Measurements from ENCODE around the gene KLK2. TPM values are rescaled to one million over a fixed set of nuclear protein-coding genes. Genes with fewer than 3 reads are reported as not detected.

KLK2 gene
- total RNA-seq, 2 donors from 2014 or later: not detected

DNA sequence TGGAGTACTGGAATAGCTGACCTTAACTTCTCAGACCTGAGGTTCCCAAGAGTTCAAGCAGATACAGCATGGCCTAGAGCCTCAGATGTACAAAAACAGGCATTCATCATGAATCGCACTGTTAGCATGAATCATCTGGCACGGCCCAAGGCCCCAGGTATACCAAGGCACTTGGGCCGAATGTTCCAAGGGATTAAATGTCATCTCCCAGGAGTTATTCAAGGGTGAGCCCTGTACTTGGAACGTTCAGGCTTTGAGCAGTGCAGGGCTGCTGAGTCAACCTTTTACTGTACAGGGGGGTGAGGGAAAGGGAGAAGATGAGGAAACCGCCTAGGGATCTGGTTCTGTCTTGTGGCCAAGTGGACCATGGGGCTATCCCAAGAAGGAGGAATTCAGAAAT is 12.2 kb upstream of the KLK2 start:
- Histone ChIP-seq H3K36me3 (no peaks in the 10 kb centered on the region), H3K27ac (no peak overlapping the region), H3K9me3 (no peaks in the 10 kb centered on the region), H3K9ac (ENCODE audit: low read depth in 2 of 2, low read length in 2 of 2) (no peak overlapping the region), H3K4me3 (no peak overlapping the region), H3K4me1 (no peaks in the 10 kb centered on the region), H3K27me3 (no peaks in the 10 kb centered on the region)
- no peak for TF ChIP-seq CTCF (IDR thresholded peaks at IDR 0.05)
- intact Hi-C loops (cut with DNase I): no loop called here
- DNase-seq: no peak

DNA sequence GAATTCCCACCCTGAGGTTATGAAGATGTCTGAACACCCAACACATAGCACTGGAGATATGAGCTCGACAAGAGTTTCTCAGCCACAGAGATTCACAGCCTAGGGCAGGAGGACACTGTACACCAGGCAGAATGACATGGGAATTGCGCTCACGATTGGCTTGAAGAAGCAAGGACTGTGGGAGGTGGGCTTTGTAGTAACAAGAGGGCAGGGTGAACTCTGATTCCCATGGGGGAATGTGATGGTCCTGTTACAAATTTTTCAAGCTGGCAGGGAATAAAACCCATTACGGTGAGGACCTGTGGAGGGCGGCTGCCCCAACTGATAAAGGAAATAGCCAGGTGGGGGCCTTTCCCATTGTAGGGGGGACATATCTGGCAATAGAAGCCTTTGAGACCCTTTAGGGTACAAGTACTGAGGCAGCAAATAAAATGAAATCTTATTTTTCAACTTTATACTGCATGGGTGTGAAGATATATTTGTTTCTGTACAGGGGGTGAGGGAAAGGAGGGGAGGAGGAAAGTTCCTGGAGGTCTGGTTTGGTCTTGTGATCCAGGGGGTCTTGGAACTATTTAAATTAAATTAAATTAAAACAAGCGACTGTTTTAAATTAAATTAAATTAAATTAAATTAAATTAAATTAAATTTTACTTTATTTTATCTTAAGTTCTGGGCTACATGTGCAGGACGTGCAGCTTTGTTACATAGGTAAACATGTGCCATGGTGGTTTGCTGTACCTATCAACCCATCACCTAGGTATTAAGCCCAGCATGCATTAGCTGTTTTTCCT is 11.5 kb upstream of the KLK2 start:
- no peaks in the 10 kb centered on the region for H3K27me3 ChIP-seq
- no peak overlapping the region for H3K9ac ChIP-seq (ENCODE audit: low read depth in 2 of 2, low read length in 2 of 2)
- H3K36me3 ChIP-seq: no peaks in the 10 kb centered on the region
- H3K27ac ChIP-seq: no peak overlapping the region
- intact Hi-C loops (cut with DNase I): no loop called here
- TF ChIP-seq CTCF (IDR thresholded peaks at IDR 0.05): no peak
- DNase-seq: no peak
- no peak overlapping the region for H3K4me3 ChIP-seq
- no peaks in the 10 kb centered on the region for H3K4me1 ChIP-seq
- no peaks in the 10 kb centered on the region for H3K9me3 ChIP-seq

DNA sequence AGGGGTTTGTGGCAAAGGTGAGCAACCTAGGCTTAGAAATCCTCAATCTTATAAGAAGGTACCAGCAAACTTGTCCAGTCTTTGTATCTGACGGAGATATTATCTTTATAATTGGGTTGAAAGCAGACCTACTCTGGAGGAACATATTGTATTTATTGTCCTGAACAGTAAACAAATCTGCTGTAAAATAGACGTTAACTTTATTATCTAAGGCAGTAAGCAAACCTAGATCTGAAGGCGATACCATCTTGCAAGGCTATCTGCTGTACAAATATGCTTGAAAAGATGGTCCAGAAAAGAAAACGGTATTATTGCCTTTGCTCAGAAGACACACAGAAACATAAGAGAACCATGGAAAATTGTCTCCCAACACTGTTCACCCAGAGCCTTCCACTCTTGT is 3.8 kb upstream of the KLK2 start:
- Histone ChIP-seq H3K4me3 (no peak overlapping the region), H3K27me3 (no peaks in the 10 kb centered on the region), H3K9me3 (no peaks in the 10 kb centered on the region), H3K4me1 (no peaks in the 10 kb centered on the region), H3K27ac (no peak overlapping the region), H3K36me3 (no peaks in the 10 kb centered on the region), H3K9ac (ENCODE audit: low read depth in 2 of 2, low read length in 2 of 2) (no peak overlapping the region)
- intact Hi-C loops (cut with DNase I): no loop called here
- no peak for TF ChIP-seq CTCF (IDR thresholded peaks at IDR 0.05)
- no peak for DNase-seq

DNA sequence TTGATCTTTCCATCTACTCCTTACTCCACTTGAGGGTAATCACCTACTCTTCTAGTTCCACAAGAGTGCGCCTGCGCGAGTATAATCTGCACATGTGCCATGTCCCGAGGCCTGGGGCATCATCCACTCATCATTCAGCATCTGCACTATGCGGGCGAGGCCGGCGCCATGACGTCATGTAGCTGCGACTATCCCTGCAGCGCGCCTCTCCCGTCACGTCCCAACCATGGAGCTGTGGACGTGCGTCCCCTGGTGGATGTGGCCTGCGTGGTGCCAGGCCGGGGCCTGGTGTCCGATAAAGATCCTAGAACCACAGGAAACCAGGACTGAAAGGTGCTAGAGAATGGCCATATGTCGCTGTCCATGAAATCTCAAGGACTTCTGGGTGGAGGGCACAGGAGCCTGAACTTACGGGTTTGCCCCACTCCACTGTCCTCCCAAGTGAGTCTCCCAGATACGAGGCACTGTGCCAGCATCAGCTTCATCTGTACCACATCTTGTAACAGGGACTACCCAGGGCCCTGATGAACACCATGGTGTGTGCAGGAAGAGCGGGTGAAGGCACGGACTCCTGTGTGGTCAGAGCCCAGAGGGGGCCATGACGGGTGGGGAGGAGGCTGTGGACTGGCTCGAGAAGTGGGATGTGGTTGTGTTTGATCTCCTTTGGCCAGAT is 2.7 kb upstream of the KLK2 start:
- Histone ChIP-seq H3K27ac (no peak overlapping the region), H3K36me3 (no peaks in the 10 kb centered on the region), H3K4me3 (no peak overlapping the region), H3K9me3 (no peaks in the 10 kb centered on the region), H3K9ac (ENCODE audit: low read depth in 2 of 2, low read length in 2 of 2) (no peak overlapping the region), H3K4me1 (no peaks in the 10 kb centered on the region), H3K27me3 (no peaks in the 10 kb centered on the region)
- intact Hi-C loops (cut with DNase I): no loop called here
- DNase-seq: no peak
- no peak for TF ChIP-seq CTCF (IDR thresholded peaks at IDR 0.05)

- TF ChIP-seq CTCF (IDR thresholded peaks at IDR 0.05): no peak
- Histone ChIP-seq H3K36me3 (no peaks in the 10 kb centered on the region), H3K4me3 (no peak overlapping the region), H3K4me1 (no peaks in the 10 kb centered on the region), H3K9ac (ENCODE audit: low read depth in 2 of 2, low read length in 2 of 2) (no peak overlapping the region), H3K9me3 (no peaks in the 10 kb centered on the region), H3K27me3 (no peaks in the 10 kb centered on the region), H3K27ac (no peak overlapping the region)
- DNase-seq: no peak
- intact Hi-C loops (cut with DNase I): no loop called here
Observed at GRCh38 chr19:50874211-50874610, 972 bp downstream of the KLK2 start.
